HG02885 (cell line): ENCODE results near the gene VSX2.
"Not testable (repeated sequence)": the region's sequence is repeated elsewhere in the genome, so short reads cannot be mapped to it uniquely, and the experiment has no call there.

ENCODE experiments used
- ATAC-seq: cut with Tn5 transposase; IDR thresholded peaks from one replicate; pipeline ENCODE4 v1.9.1; 2021; ENCODE audit warnings: mild to moderate bottlenecking; ENCODE audit not compliant: unreplicated experiment, poor library complexity

The VSX2 gene

GRCh38 chr14:74257941-74258763 lies 18.9 kb downstream of the VSX2 start:
- ATAC-seq = no peak

GRCh38 chr14:74258764-74259035 lies 19.5 kb downstream of the VSX2 start:
- ATAC-seq = no peak

GRCh38 chr14:74259513-74259912 lies 20.3 kb downstream of the VSX2 start:
- ATAC-seq = no peak

- no peak for ATAC-seq
Observed at GRCh38 chr14:74260525-74261233, 21.4 kb downstream of the VSX2 start.

GRCh38 chr14:74261288-74261687 lies 22.0 kb downstream of the VSX2 start:
- ATAC-seq = no peak

DNA sequence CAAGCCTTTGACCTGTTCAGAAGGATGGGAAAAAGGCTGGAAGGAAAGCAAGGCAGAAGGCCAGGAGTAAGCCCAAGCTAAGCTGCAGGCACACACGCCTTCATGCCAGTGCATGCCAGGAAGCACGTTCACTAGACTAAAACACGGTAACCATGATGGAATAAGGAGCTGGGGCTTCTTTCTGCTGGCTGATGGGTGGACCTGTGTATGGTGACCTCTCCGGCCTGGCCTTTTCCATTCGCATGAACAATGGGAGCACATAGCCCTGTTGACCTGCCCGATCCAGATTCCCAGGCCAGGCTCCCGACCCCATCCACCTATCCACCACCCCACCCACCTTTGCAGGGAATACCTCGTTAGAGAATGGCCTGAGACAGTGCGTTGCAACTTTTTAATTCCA lies 22.8 kb downstream of the VSX2 start:
- ATAC-seq = no peak

- no peak for ATAC-seq
Observed at GRCh38 chr14:74263181-74263580, 23.9 kb downstream of the VSX2 start.

DNA sequence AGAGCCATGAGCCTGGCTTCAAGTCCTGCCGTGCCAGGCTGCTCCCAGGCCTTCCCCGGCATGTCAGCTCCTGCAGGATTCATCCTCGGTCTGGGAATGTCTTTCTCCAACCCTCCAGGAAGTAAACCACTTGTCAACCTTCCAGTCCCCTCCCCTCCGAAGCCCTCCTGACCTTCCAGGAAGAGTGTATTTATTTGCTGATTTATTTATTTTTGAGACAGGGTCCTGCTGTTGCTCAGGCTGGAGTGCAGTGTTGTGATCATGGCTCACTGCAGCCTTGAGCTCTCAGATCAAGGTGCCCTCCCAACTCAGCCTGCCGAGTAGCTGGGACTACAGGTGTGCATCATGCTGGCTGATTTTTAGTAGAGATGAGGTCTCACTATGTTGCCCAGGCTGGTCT lies 24.7 kb downstream of the VSX2 start:
- ATAC-seq = no peak

- ATAC-seq = no peak
Observed at GRCh38 chr14:74265301-74265965, 26.2 kb downstream of the VSX2 start.

GRCh38 chr14:74267588-74267987 lies 28.3 kb downstream of the VSX2 start:
- no peak for ATAC-seq

GRCh38 chr14:74270382-74271177 lies 31.3 kb downstream of the VSX2 start:
- ATAC-seq = not testable (repeated sequence)

DNA sequence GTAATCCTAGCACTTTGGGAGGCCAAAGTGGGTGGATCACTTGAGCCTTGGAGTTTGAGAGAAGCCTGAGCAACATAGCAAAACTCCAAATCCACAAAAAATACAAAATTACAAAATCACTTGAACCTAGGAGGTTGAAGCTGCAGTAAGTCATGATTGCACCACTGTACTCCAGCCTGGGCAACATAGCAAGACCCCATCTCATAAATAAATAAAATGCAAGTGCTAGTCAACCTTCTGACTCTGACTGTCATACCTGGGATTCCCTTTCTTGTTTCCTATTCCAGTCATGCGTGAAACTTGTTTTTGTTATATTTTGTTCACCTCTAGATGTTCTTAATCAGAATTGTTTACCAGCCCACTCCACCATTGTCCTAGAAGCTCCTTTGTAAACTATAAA lies 32.1 kb downstream of the VSX2 start:
- no peak for ATAC-seq

DNA sequence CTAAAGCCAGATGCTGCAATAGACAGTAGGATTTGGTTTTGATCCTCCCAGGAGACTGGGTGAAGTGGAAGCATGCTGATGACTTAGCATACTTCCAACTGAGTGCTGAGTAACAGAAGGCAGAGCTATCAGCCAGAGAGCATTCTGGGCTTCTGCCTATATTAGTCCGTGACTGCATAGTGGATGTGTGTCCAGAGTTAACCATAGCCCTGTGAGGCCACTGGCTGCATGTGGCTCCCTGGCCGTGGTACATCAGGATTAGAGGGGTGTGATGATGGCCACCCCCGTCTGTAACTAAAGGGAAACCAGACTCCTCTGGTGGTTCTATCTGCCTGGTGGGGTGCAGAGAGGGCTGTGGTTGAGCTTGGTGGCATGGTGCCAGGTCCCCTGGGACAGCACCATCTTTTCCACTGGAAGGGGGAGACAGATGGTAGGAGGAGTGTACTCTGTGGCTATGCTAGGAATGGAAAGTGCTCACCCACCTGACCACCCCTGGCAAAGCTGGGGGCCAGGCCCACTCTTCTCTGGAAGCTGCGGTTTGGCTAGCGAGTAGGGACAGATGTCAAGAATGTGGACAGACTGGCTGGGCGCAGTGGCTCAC lies 36.1 kb downstream of the VSX2 start:
- no peak for ATAC-seq

DNA sequence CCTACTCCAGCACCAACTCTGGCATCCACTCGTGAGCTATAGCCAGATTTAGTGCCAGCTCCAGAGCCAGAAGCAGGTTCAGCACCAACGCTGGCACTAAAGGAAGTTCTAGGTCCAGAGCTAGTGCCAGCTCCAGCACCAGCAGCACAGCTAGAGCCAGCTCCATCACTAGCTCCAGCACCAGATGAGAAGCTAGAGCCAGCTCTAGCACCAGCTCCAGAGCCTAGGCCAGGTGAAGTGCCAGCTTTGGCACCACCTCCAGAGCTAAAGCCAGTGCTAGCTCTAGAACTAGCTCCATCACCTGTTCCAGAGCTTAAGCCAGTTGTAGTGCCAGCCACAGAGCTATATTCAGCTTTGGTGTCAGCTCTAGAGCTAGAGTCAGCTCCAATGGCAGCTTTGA lies 38.8 kb downstream of the VSX2 start:
- ATAC-seq = no peak

GRCh38 chr14:74281069-74281468 lies 41.8 kb downstream of the VSX2 start:
- ATAC-seq = no peak

DNA sequence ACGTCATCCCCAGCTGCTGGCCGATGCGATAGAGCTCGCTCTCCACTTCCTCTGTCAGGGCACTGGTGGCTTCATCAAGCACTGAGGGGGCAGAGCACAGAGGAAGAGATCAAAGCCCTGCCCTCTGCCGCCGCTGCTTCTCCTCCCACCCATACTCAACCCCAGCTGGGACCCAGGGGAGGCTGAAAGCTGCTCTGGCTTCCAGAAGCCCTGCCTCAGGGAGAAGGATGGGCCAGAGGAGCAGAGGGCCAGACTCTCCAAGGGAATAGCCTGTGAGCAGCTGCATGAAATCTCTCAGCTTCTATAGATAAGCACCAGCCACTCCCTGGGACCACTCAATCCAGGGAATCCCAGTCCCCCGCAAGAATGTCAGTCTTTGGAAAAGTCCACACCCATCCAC lies 47.5 kb downstream of the VSX2 start:
- no peak for ATAC-seq

- ATAC-seq = no peak
Observed at GRCh38 chr14:74289801-74290200, 50.6 kb downstream of the VSX2 start.

DNA sequence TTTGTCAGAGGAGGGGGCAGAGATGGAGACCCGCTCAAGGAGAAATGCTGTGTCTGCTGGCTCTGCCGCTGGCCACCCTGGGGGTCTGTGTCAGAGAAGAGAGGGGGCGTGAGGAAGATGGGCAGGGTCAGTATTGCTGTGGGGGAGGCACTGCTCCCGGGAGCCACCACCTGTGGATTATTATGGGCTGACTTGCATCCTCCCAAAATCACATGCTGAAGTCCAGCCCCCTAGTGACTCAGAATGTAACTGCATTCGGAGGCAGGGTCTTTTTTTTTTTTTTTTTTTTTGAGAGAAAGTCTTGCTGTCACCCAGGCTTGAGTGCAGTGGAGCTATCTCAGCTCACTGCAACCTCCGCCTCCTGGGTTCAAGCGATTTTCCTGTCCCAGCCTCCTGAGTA lies 51.2 kb downstream of the VSX2 start:
- ATAC-seq = no peak

- no peak for ATAC-seq
Observed at GRCh38 chr14:74292061-74292460, 52.8 kb downstream of the VSX2 start.

DNA sequence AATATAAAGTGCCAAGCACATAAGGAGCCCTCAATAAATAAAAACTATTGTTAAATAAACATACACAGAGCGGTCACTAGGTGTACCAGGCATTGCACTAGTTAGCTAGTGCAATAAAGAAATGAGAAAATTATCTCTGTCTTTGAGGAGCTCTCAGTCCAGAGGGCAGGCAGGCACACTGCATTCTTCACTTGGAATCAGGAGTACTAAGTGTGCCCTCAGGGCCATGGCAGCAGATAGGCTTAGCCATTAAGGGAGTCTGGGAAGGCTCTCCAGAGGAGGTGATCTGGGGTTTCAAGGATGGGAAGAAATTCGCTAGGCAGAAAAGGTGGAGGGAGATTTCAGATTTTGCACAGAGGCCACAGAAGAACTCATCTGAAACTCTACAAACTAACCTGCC lies 54.4 kb downstream of the VSX2 start:
- ATAC-seq = no peak
